Endothelial cell of umbilical vein (primary cell): ENCODE measurements around the gene CCDC179. TPM values are rescaled to one million over a fixed set of nuclear protein-coding genes. Genes with fewer than 3 reads are reported as not detected.

Source experiments
- BruUV-seq: library from RNA; stranded (reverse); fragments of 400-500 nt; replicated peaks from 2 replicates; lab custom pipeline; 2021; lab: Mats Ljungman, UMichigan
- CTCF ChIA-PET: fragments of 300-600, 350-600 bp; sonication (Branson Sonifier 250); formaldehyde crosslinking; loops from one replicate; lab custom pipeline; 2021; ENCODE audit warnings: antibody characterized with exemption, inconsistent platforms; lab: Charles Lee
- POLR2A ChIA-PET: fragments of 300-600, 350-600 bp; sonication (Branson Sonifier 250); formaldehyde crosslinking; loops from one replicate; lab custom pipeline; 2021; ENCODE audit warnings: antibody characterized with exemption, inconsistent platforms; lab: Charles Lee
- DNase-seq: peaks from one replicate; pipeline ENCODE4 v3.0.0-alpha.2; 2011; ENCODE audit warnings: low read depth, low spot score
- FAIRE-seq: peaks from 2 replicates; lab custom pipeline; 2011; peaks lifted over from hg19 to GRCh38; lab: Jason Lieb, UNC
- H2AFZ ChIP-seq: 2 replicates; pipeline ENCODE4 v1.6.0; 2012; ENCODE audit warnings: low read depth, low read length, control low read depth, inconsistent platforms
- H3K27ac ChIP-seq: 2 replicates; pipeline ENCODE4 v1.5.1; 2011; ENCODE audit warnings: low read depth, mild to moderate bottlenecking, control low read depth, low read length, moderate library complexity; ENCODE audit not compliant: insufficient read depth
- H3K27me3 ChIP-seq, 2 experiments: 2 replicates each; pipeline versions ENCODE4 v1.6.0 to v1.6.1; 2011; ENCODE audit warnings: low read length in 2 of 2, mixed read lengths in 1 of 2; ENCODE audit not compliant: control insufficient read depth in 2 of 2, insufficient read depth in 2 of 2
- H3K36me3 ChIP-seq, 2 experiments: 2 replicates in 1 of 2; 3 replicates in 1 of 2; pipeline ENCODE4 v1.5.1; 2011; ENCODE audit warnings: low read length in 2 of 2, mild to moderate bottlenecking in 1 of 2, moderate library complexity in 1 of 2; ENCODE audit not compliant: control insufficient read depth in 2 of 2, insufficient read depth in 2 of 2; ENCODE audit errors: extremely low read depth in 1 of 2
- H3K4me1 ChIP-seq: 3 replicates; pipeline ENCODE4 v1.5.1; 2011; ENCODE audit warnings: mild to moderate bottlenecking, low read length; ENCODE audit not compliant: control insufficient read depth, insufficient read depth; ENCODE audit errors: extremely low read depth
- H3K4me2 ChIP-seq: 2 replicates; pipeline ENCODE4 v1.6.1; 2011; ENCODE audit warnings: low read length, control low read depth, mixed read lengths; ENCODE audit not compliant: insufficient read depth
- H3K4me3 ChIP-seq, 3 experiments: fragments of 200-600 bp in 1 of 3; sonication (generic), shearing (Covaris generic) in 1 of 3; replicated peaks in 1 of 3; 2 replicates each; pipeline ENCODE4 v1.5.1; 2011 to 2016; ENCODE audit warnings: control low read depth in 3 of 3, low read length in 3 of 3, mild to moderate bottlenecking in 2 of 3, inconsistent platforms in 1 of 3, low read depth in 1 of 3, moderate library complexity in 1 of 3; ENCODE audit not compliant: insufficient read depth in 1 of 3
- H3K79me2 ChIP-seq: 2 replicates; pipeline ENCODE4 v1.6.0; 2012; ENCODE audit warnings: low read length, inconsistent platforms; ENCODE audit not compliant: control insufficient read depth, insufficient read depth
- H3K9ac ChIP-seq: replicated peaks from 2 replicates; pipeline ENCODE3; 2011; ENCODE audit warnings: low read length, control low read depth; ENCODE audit not compliant: insufficient read depth; ENCODE audit errors: extremely low read depth
- H3K9me1 ChIP-seq: replicated peaks from 3 replicates; pipeline ENCODE4 v1.6.0; 2011; ENCODE audit warnings: mild to moderate bottlenecking, low read length; ENCODE audit not compliant: control insufficient read depth, insufficient read depth; ENCODE audit errors: extremely low read depth
- H3K9me3 ChIP-seq: replicated peaks from 2 replicates; pipeline ENCODE4 v1.5.1; 2012; ENCODE audit warnings: low read length, inconsistent platforms; ENCODE audit not compliant: control insufficient read depth, insufficient read depth
- H4K20me1 ChIP-seq: replicated peaks from 2 replicates; pipeline ENCODE3; 2011; ENCODE audit warnings: mild to moderate bottlenecking, low read length; ENCODE audit not compliant: control insufficient read depth, insufficient read depth; ENCODE audit errors: extremely low read depth
- CTCF ChIP-seq, 2 donors: IDR thresholded peaks; 1 replicate in 1 of 2; 2 replicates in 1 of 2; pipeline ENCODE4 v1.5.1; 2011; ENCODE audit warnings: low read length in 2 of 2, mild to moderate bottlenecking in 2 of 2, moderate library complexity in 2 of 2, control low read depth in 1 of 2, inconsistent platforms in 1 of 2, low read depth in 1 of 2; ENCODE audit not compliant: insufficient read depth in 1 of 2; ENCODE audit errors: extremely low read depth in 1 of 2
- EZH2 ChIP-seq: IDR thresholded peaks from 2 replicates; pipeline ENCODE4 v1.6.1; 2012; ENCODE audit warnings: borderline replicate concordance, low read depth, mild to moderate bottlenecking, moderate library complexity, low read length, inconsistent platforms; ENCODE audit not compliant: severe bottlenecking
- FOS ChIP-seq: IDR thresholded peaks from 2 replicates; pipeline ENCODE4 v1.6.1; 2011; ENCODE audit warnings: mild to moderate bottlenecking, low read length, moderate library complexity, borderline replicate concordance; ENCODE audit not compliant: insufficient read depth
- GATA2 ChIP-seq: IDR thresholded peaks from 2 replicates; pipeline ENCODE4 v1.7.0; 2011; ENCODE audit warnings: low read depth, mild to moderate bottlenecking, moderate library complexity, mixed read lengths, low read length; ENCODE audit not compliant: insufficient read length, insufficient read depth
- JUN ChIP-seq: IDR thresholded peaks from 2 replicates; pipeline ENCODE4 v1.6.1; 2011; ENCODE audit warnings: borderline replicate concordance, low read depth; ENCODE audit not compliant: insufficient read length, insufficient read depth
- MAX ChIP-seq: IDR thresholded peaks from 2 replicates; pipeline ENCODE4 v1.6.1; 2011; ENCODE audit not compliant: insufficient read depth, insufficient read length
- MYC ChIP-seq: IDR thresholded peaks from one replicate; pipeline ENCODE4 v1.6.1; 2011; ENCODE audit warnings: mild to moderate bottlenecking, low read depth, low read length
- POLR2A ChIP-seq: IDR thresholded peaks from 2 replicates; pipeline ENCODE4 v1.6.1; 2012; ENCODE audit warnings: low read depth, mild to moderate bottlenecking, control low read depth, low read length
- POLR2AphosphoS5 ChIP-seq: IDR thresholded peaks from 2 replicates; pipeline ENCODE4 v1.6.1; 2012; ENCODE audit warnings: low read depth, mild to moderate bottlenecking, control low read depth, low read length, moderate library complexity; ENCODE audit not compliant: insufficient read depth
- dilution Hi-C: fragments of 300-500 bp; cut with MboI; formaldehyde crosslinking; loops from one replicate; pipeline ENCODE4 v1.15.0; 2019; ENCODE audit warnings: low sequenced_read_pairs; ENCODE audit not compliant: extremely low pct_ligation_motif_present
- intact Hi-C: fragments of 100-400 bp; cut with micrococcal nuclease; formaldehyde crosslinking; loops from one replicate; pipeline ENCODE4 v1.10.0; 2022
- polyA plus RNA-seq, 4 experiments: library from polyadenylated mRNA; depleted of rRNA in 3 of 4; stranded (reverse) in 3 of 4; unstranded in 1 of 4; fragments of >200 nt; gene quantifications; 2 replicates each; pipeline versions ENCODE4 v1.2.1 to v1.2.3, GENCODE V29; 2011 to 2012; ENCODE audit warnings: missing spikeins in 1 of 4
- total RNA-seq: library from RNA; stranded (reverse); gene quantifications from 2 replicates; pipeline ENCODE4 v1.2.3, GENCODE V29; 2021

Gene CCDC179
- total and polyA plus RNA-seq, 2 donors (not counting 3 experiments of a cell fraction or from before 2014, with no cell fraction given), result not detected

GRCh38 chr11:22878039-22878438, 17.8 kb upstream of the CCDC179 start:
- POLR2A ChIA-PET, result no interaction called here
- CTCF ChIA-PET, result interaction anchor here (3.5 kb wide), 1 partner anchor 1508 kb away, joined by 30 read pairs; no protein-coding TSS in a partner anchor

More at GRCh38 chr11:22878039-22878438, 17.8 kb upstream of the CCDC179 start:
- Histone ChIP-seq H3K4me1 (peaks cover 3% of the 10 kb centered on the region), H3K4me3 (no peak overlapping the region), H2AFZ (no peak overlapping the region), H3K9ac (no peak overlapping the region), H3K27ac (no peak overlapping the region), H3K9me1 (no peaks in the 10 kb centered on the region), H3K79me2 (no peaks in the 10 kb centered on the region), H3K9me3 (no peaks in the 10 kb centered on the region), H3K36me3 (no peaks in the 10 kb centered on the region), H3K27me3 (no peaks in the 10 kb centered on the region), H4K20me1 (no peaks in the 10 kb centered on the region), H3K4me2 (no peak overlapping the region)
- no peak for DNase-seq
- FAIRE-seq, result no peak
- no peak for TF ChIP-seq EZH2
- TF ChIP-seq POLR2A, result no peak
- no peak for TF ChIP-seq MYC
- TF ChIP-seq POLR2AphosphoS5, result no peak
- no peak for TF ChIP-seq MAX
- TF ChIP-seq FOS, result no peak
- TF ChIP-seq CTCF (IDR thresholded peaks at IDR 0.05; ENCODE audit: extremely low read depth in 1 of 2, insufficient read depth in 1 of 2, low read depth in 1 of 2, low read length in 2 of 2), result no peak
- TF ChIP-seq JUN, result no peak
- no peak for TF ChIP-seq GATA2
- intact Hi-C loops (loop anchor here (5.0 to 10.0 kb wide), 2 partner anchors 1444 to 1627 kb away; no protein-coding TSS in a partner anchor), dilution Hi-C loops (no loop called here)
- no TSS peak for BruUV-seq
